Neural crest cell (in vitro differentiated cells): ENCODE data around the gene PDCD6IP. TPM values are rescaled to one million over a fixed set of nuclear protein-coding genes. Genes with fewer than 3 reads are reported as not detected.

Source experiments
- DNase-seq: peaks from one replicate; pipeline ENCODE4 v3.0.0; 2021; ENCODE audit warnings: low read depth, mixed read lengths, low spot score
- H3K27ac Mint-ChIP-seq: one replicate; pipeline ENCODE4 v1.8.0; 2021; ENCODE audit warnings: mild to moderate bottlenecking, mixed read lengths; ENCODE audit not compliant: unreplicated experiment
- H3K27me3 Mint-ChIP-seq: 2 replicates; pipeline ENCODE4 v1.8.0; 2021; ENCODE audit warnings: low read depth, mild to moderate bottlenecking, mixed read lengths
- H3K36me3 Mint-ChIP-seq: 2 replicates; pipeline ENCODE4 v1.8.0; 2021; ENCODE audit warnings: low read depth, mild to moderate bottlenecking, mixed read lengths
- H3K4me1 Mint-ChIP-seq: 2 replicates; pipeline ENCODE4 v1.8.0; 2021; ENCODE audit warnings: mixed read lengths
- H3K4me3 Mint-ChIP-seq: one replicate; pipeline ENCODE4 v1.8.0; 2021; ENCODE audit warnings: mild to moderate bottlenecking, mixed read lengths
- H3K9me3 Mint-ChIP-seq: 2 replicates; pipeline ENCODE4 v1.8.0; 2021; ENCODE audit warnings: mixed read lengths
- CTCF ChIP-seq: fragments of 200-600 bp; sonication (generic); conservative IDR thresholded peaks from 2 replicates; pipeline ENCODE4 v1.5.0; 2021; ENCODE audit warnings: antibody characterized with exemption, mild to moderate bottlenecking
- total RNA-seq: library from RNA; stranded (reverse); gene quantifications from 2 replicates; pipeline ENCODE4 v1.2.1, GENCODE V29; 2021

The PDCD6IP gene
- total RNA-seq, 1 donor from 2014 or later: 150 TPM

GRCh38 chr3:33885496-33885895 lies 87.1 kb downstream of the PDCD6IP start:
- Mint-ChIP-seq H3K27ac (peak overlapping the region; percentile 82), H3K9me3 (peaks cover 5% of the 10 kb centered on the region), H3K4me1 (peaks cover 11% of the 10 kb centered on the region), H3K4me3 (no peak overlapping the region), H3K36me3 (no peaks in the 10 kb centered on the region), H3K27me3 (no peaks in the 10 kb centered on the region)
- DNase-seq: no peak
- no peak for TF ChIP-seq CTCF

GRCh38 chr3:33886015-33886414 lies 87.6 kb downstream of the PDCD6IP start:
- no peak for DNase-seq
- no peaks in the 10 kb centered on the region for H3K27me3 Mint-ChIP-seq
- peaks cover 5% of the 10 kb centered on the region for H3K9me3 Mint-ChIP-seq
- H3K36me3 Mint-ChIP-seq: no peaks in the 10 kb centered on the region
- no peak overlapping the region for H3K4me3 Mint-ChIP-seq
- H3K4me1 Mint-ChIP-seq: peaks cover 11% of the 10 kb centered on the region
- H3K27ac Mint-ChIP-seq: no peak overlapping the region
- TF ChIP-seq CTCF: no peak

GRCh38 chr3:33887478-33887877 lies 89.0 kb downstream of the PDCD6IP start:
- Mint-ChIP-seq H3K4me1 (peaks cover 7% of the 10 kb centered on the region), H3K36me3 (no peaks in the 10 kb centered on the region), H3K4me3 (no peak overlapping the region), H3K27ac (no peak overlapping the region), H3K27me3 (no peaks in the 10 kb centered on the region), H3K9me3 (peaks cover 5% of the 10 kb centered on the region)
- no peak for DNase-seq
- TF ChIP-seq CTCF: no peak

- no peak overlapping the region for H3K27ac Mint-ChIP-seq
- H3K36me3 Mint-ChIP-seq: no peaks in the 10 kb centered on the region
- H3K27me3 Mint-ChIP-seq: no peaks in the 10 kb centered on the region
- DNase-seq: no peak
- no peak for TF ChIP-seq CTCF
- no peaks in the 10 kb centered on the region for H3K4me1 Mint-ChIP-seq
- peaks cover 5% of the 10 kb centered on the region for H3K9me3 Mint-ChIP-seq
- no peak overlapping the region for H3K4me3 Mint-ChIP-seq
Observed at GRCh38 chr3:33889394-33890039, 91.1 kb downstream of the PDCD6IP start.

GRCh38 chr3:33892655-33893054 lies 94.2 kb downstream of the PDCD6IP start:
- no peak for TF ChIP-seq CTCF
- Mint-ChIP-seq H3K4me3 (no peak overlapping the region), H3K27me3 (no peaks in the 10 kb centered on the region), H3K4me1 (no peaks in the 10 kb centered on the region), H3K27ac (no peak overlapping the region), H3K9me3 (peaks cover 5% of the 10 kb centered on the region), H3K36me3 (no peaks in the 10 kb centered on the region)
- DNase-seq: no peak
